Upper lobe of right lung (tissue), 1 donor: ENCODE data around the gene NR1D1. TPM values are rescaled to one million over a fixed set of nuclear protein-coding genes. Genes with fewer than 3 reads are reported as not detected.

Source experiments
- ATAC-seq: fragments of 200-7000 bp; cut with Tn5 transposase; one replicate; pipeline ENCODE4 v1.9.1; 2020; ENCODE audit warnings: mild to moderate bottlenecking, moderate library complexity
- DNase-seq: peaks from one replicate; pipeline ENCODE4 v3.0.0-alpha.2; 2020
- H3K27ac ChIP-seq: fragments of 200-600 bp; one replicate; pipeline ENCODE4 v1.8.0; 2022
- H3K27me3 ChIP-seq: fragments of 200-600 bp; one replicate; pipeline ENCODE4 v1.8.0; 2022; ENCODE audit warnings: mild to moderate bottlenecking
- H3K36me3 ChIP-seq: fragments of 200-600 bp; one replicate; pipeline ENCODE4 v1.8.0; 2022
- H3K4me1 ChIP-seq: fragments of 200-600 bp; one replicate; pipeline ENCODE4 v1.8.0; 2022
- H3K4me3 ChIP-seq: fragments of 200-600 bp; one replicate; pipeline ENCODE4 v1.8.0; 2022; ENCODE audit warnings: mild to moderate bottlenecking
- H3K9me3 ChIP-seq: fragments of 200-600 bp; one replicate; pipeline ENCODE4 v1.8.0; 2022
- intact Hi-C: fragments of 100-400 bp; cut with DNase I; formaldehyde crosslinking; loops from one replicate; pipeline ENCODE4 v1.11.0; 2022
- total RNA-seq: library from RNA; stranded (reverse); fragmentation: NEBNext Ultra II Directional; extraction: Animal tissue kit (Norgen Biotek cat#: 25700); gene quantifications from one replicate; pipeline ENCODE4 v1.2.1, GENCODE V29; 2021
- TF ChIP-seq, protein P1 (sequence below): fragments of 200-600 bp; IDR thresholded peaks from one replicate; pipeline ENCODE4 v1.8.0; 2022; ENCODE audit warnings: antibody characterized with exemption
- donor health status: DM: no; HTN: yes; CAD: no; lungs with severe emphysema.

NR1D1 gene
- total RNA-seq, 1 donor from 2014 or later, result 24.9 TPM

DNA sequence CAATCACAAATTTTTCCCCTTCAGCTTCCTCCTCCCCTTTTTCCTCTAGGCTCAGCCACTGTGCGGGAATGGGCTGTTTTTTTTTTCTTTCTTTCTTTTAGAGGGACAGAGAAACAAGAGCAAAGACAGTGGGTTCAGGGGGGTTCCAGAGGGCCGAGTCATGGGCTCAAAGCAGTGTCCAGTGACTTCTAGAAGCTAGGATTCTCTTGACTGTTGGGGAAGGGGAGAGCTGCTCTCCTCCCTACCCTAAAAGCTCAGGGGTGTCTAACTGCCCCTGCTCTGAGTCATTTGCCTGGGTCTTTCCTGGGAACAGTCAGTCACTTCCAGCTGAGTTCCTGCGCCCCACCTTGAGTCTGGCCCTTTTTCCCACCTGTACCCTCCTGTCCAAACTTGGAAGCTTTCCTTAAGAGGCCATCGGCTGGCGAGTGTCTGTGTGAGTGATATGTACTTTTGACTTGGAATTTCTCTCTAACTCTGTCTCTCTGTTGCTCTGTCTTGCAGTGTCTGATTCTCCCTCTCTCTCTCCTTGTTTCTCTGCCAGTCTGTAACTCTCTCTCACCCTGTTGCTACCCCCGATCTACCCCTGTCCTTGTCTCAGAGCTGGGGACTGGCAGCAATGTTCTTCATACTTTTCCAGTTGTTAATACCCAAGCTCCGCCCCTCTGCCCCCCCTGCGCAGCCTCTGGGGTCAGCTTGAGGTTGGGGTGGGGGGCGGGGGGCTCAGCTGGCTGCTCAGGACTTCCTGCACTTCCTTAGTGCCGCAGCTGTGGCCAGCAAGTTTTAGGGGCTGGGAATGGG, 35.2 kb downstream of the NR1D1 start:
- Histone ChIP-seq H3K27ac (peak overlapping the region; percentile 93), H3K9me3 (no peaks in the 10 kb centered on the region), H3K4me3 (peak overlapping the region; percentile 97), H3K4me1 (peaks cover 53% of the 10 kb centered on the region), H3K36me3 (no peaks in the 10 kb centered on the region), H3K27me3 (no peaks in the 10 kb centered on the region)
- no peak for DNase-seq
- TF ChIP-seq, protein P1, sequence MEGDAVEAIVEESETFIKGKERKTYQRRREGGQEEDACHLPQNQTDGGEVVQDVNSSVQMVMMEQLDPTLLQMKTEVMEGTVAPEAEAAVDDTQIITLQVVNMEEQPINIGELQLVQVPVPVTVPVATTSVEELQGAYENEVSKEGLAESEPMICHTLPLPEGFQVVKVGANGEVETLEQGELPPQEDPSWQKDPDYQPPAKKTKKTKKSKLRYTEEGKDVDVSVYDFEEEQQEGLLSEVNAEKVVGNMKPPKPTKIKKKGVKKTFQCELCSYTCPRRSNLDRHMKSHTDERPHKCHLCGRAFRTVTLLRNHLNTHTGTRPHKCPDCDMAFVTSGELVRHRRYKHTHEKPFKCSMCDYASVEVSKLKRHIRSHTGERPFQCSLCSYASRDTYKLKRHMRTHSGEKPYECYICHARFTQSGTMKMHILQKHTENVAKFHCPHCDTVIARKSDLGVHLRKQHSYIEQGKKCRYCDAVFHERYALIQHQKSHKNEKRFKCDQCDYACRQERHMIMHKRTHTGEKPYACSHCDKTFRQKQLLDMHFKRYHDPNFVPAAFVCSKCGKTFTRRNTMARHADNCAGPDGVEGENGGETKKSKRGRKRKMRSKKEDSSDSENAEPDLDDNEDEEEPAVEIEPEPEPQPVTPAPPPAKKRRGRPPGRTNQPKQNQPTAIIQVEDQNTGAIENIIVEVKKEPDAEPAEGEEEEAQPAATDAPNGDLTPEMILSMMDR, result no peak
- intact Hi-C loops, result no loop called here
- ATAC-seq, result no peak

DNA sequence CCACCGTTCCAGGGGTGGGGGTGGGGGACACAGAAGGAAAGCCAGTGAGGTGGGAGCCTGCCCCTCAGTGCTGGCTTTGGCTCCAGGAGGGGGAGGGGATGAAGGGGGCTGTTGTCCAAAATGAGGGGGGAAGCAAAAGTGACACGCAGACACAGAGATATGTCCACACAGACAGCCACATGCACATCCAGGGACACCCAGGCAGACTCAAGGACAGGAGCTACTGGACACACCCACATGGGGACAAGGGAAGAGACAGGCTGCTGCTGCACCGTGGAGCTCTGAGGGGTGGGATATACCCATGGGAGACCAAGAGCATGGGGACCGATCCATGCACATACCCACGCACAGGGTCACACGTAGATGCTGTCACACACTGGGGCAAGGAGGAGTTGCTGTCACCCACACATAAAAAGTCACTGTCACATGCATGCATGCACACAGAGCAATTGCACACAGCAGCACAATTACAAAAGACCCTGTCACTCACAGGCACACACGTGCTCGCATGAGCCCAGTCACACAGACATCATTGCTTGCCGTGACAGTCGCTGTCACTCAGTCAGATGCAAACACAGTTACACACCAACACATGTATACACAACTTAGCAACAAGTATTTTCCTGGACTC, 36.4 kb downstream of the NR1D1 start:
- Histone ChIP-seq H3K27ac (peak overlapping the region; percentile 93), H3K4me3 (peak overlapping the region; percentile 97), H3K27me3 (no peaks in the 10 kb centered on the region), H3K4me1 (peaks cover 41% of the 10 kb centered on the region), H3K36me3 (no peaks in the 10 kb centered on the region), H3K9me3 (no peaks in the 10 kb centered on the region)
- intact Hi-C loops, result no loop called here
- TF ChIP-seq, protein P1, result no peak
- DNase-seq, result peak; percentile 77
- ATAC-seq, result peak; percentile 42

DNA sequence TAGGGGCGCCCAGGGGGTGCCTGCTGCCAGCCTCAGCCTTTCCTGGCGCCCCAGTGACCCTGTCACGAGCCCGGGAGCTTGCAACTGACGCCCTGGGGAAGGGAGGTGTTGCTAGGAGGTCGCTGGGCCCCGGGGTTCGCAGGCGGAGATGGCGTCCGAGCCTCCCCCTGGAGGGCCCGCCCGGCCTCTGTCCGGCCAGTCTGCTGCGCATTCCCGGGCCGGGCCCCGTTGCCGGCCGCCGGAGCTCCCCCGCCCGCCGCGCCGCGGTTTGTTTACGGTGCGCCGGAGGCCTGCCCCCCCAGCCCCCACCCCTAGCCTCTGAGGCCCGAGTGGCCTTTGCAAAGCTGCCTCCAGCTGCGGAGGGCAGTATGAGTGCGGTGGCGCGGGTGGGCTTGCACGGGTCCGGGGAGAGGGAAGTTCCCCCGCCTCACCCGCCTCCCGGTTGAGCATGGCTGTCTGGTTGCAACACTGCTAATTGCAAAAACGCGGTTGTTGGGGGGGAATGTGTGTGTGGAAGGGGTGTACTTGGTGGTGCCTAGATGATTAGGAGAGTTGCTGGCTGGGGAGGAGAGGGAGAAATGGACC, 37.1 kb downstream of the NR1D1 start:
- Histone ChIP-seq H3K36me3 (no peaks in the 10 kb centered on the region), H3K4me3 (peak overlapping the region; percentile 97), H3K27ac (peak overlapping the region; percentile 93), H3K9me3 (no peaks in the 10 kb centered on the region), H3K4me1 (peaks cover 40% of the 10 kb centered on the region), H3K27me3 (no peaks in the 10 kb centered on the region)
- DNase-seq, result peak; percentile 88
- TF ChIP-seq, protein P1, result no peak
- peak; percentile 69 for ATAC-seq
- intact Hi-C loops, result no loop called here

DNA sequence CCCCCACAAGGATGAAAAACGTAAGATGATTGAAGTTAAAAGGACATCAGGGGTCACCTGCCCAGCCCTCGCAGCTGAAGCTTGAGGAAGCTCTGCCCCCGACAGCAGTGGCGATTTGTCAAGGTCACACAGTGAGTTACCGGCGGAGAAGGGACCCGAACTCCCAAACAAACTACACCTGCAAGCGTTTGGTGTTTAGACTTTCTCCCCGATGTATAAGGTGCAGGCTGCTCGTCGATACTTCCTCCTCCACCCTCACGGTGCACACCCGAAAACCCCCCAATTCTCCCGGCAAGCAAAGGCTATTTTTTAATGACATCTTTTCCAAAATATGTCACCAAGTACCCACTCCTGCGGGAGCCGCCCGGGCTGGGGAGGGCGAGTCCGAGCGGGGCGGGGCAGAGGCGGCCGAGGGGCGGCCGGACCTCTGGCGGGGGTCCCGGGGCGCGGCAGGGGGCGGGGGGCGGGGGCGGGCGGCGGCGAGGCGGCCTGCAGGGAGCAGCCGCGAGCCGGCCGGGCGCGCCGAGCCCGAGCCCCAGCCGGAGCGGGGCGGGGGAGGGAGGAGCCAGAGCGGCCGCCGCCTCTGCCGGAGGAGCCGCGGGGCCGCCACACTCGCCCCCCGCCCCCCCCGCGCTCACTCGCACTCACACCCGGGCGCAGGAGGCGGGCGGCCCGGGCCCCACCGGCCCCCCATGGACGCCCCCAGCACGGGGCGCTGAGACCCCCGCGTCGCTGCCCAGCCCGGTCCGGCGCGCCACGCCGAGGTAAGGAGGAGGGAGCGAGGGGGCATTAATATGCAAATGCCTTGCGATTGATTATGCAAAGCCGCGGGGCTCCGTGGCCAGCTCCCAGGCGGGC, 37.8 kb downstream of the NR1D1 start, which contains the start of gene THRA:
THRA (plus strand) TSS at position 637 of the 858 bp plus-strand sequence. CDS start 11,524 bp downstream, outside the sequence.
- Histone ChIP-seq H3K9me3 (no peaks in the 10 kb centered on the region), H3K4me3 (peak within 1 kb of the TSS; percentile 97), H3K4me1 (peaks cover 32% of the 10 kb centered on the region), H3K36me3 (no peaks in the 10 kb centered on the region), H3K27me3 (no peaks in the 10 kb centered on the region), H3K27ac (peak within 1 kb of the TSS; percentile 93)
- peak; percentile 84 for ATAC-seq
- intact Hi-C loops, result no loop called here
- peak; percentile 90 for DNase-seq
- TF ChIP-seq, protein P1, result no peak

DNA sequence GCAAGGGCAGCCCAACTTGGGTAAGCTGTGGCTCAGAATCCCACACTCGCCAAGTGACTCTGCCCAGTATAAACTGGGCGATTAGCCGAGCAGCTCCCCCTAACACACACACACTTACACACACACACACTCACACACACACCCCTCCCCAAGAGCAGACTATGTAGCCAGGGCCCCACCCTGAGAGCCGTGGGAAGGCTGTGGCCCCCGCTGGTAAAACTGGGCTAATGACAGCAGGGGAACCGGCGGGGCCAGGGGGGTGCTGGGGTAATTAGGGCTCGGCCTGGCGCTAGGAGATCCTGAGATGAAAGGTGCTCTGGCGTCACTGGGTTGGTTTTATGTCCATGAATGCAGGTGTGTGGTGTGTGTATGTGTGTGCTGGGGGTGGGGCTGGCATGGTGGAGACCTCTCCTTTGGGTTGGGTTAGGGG, 38.8 kb downstream of the NR1D1 start:
- intact Hi-C loops, result no loop called here
- DNase-seq (no peak), ATAC-seq (no peak)
- Histone ChIP-seq H3K36me3 (no peaks in the 10 kb centered on the region), H3K9me3 (no peaks in the 10 kb centered on the region), H3K4me3 (no peak overlapping the region), H3K27me3 (no peaks in the 10 kb centered on the region), H3K27ac (no peak overlapping the region), H3K4me1 (peaks cover 28% of the 10 kb centered on the region)
- TF ChIP-seq, protein P1, result no peak
